ENCODE results near the gene RNF227. TPM values are rescaled to one million over a fixed set of nuclear protein-coding genes. Genes with fewer than 3 reads are reported as not detected.

RNF227 gene
- total RNA-seq = 1 to 10 TPM in 5 of 9 donors, under 1 TPM in 4; 0.51 to 4.9 (median 1.1) TPM
- under 1 TPM; 0.79 to 0.88 TPM for polyA plus RNA-seq
- long read RNA-seq, donor 1, partial matches to known transcripts = 0 of 1 reads
- long read RNA-seq, donor 1, other reads (novel, unspliced or antisense) = 0 of 1 reads
- long read RNA-seq, donor 2, partial matches to known transcripts = 0 of 1 reads
- long read RNA-seq, donor 2, other reads (novel, unspliced or antisense) = 0 of 1 reads
- long read RNA-seq, donor 3, partial matches to known transcripts = 0 of 1 reads
- long read RNA-seq, donor 3, other reads (novel, unspliced or antisense) = 0 of 1 reads

DNA sequence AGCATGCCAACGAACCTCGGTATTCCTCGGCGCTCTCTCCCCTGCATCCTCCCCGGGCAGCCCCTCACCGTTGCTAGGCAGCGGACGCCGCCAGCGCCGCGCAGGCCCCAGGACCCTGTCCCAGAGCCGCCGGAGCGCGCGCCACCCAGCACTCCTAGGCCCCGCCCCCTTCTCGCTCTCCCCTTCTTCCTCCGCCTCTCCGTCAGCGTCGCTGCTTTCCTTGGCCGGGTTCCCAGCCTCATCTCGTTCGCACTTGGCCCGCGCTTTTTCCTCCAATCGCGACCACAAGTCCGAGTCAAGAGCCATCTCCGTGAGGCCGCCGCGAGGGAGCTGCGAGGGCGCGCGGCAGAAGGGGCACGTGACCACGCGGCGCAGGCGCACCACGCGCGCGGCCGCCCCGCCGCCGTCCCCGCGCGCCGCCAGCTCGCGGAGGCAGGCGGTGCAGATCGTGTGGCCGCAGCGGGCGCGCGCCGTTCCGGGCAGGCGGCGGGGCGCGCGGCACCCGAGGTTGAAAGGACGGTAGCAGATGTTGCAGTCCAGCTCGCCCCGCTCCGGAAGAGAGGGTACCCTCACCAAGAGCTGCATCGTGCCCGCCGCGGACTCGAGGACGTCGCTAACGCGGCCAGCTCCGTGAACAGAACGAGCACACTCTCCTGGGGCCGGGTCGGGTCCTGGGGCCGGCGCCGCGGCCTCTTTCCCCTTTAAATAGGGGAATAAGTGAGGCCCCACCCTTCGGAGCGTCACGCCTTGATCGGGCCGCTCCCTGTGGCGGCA, at the start of gene RNF227:
Gene RNF227, minus strand, starts transcription at position 679 of the 774 bp plus-strand sequence. Its CDS starts 94 bp downstream, at position 585.
- Histone ChIP-seq H3K9me3 (no peaks in the 10 kb centered on the region), H3K27ac (peak within 1 kb of the TSS; percentile 85 to 98 (median 95)), H3K4me3 (peak within 1 kb of the TSS; percentile 37 to 83 (median 63)), H3K4me1 (peaks cover 0 to 32% (median 25%) of the 10 kb centered on the region in 12 donors), H3K27me3 (no peaks in the 10 kb centered on the region), H3K36me3 (peaks cover 0 to 14% (median 9%) of the 10 kb centered on the region in 9 donors)
- ATAC-seq (peak; percentile 84 to 92 (median 90)), DNase-seq (peak; percentile 92 to 94 (median 92))
- WGBS, 4 donors = 0 to 1% (median 1%) methylated on average over 46 to 100 of the region's 100 CpGs
- TF ChIP-seq, protein P1, sequence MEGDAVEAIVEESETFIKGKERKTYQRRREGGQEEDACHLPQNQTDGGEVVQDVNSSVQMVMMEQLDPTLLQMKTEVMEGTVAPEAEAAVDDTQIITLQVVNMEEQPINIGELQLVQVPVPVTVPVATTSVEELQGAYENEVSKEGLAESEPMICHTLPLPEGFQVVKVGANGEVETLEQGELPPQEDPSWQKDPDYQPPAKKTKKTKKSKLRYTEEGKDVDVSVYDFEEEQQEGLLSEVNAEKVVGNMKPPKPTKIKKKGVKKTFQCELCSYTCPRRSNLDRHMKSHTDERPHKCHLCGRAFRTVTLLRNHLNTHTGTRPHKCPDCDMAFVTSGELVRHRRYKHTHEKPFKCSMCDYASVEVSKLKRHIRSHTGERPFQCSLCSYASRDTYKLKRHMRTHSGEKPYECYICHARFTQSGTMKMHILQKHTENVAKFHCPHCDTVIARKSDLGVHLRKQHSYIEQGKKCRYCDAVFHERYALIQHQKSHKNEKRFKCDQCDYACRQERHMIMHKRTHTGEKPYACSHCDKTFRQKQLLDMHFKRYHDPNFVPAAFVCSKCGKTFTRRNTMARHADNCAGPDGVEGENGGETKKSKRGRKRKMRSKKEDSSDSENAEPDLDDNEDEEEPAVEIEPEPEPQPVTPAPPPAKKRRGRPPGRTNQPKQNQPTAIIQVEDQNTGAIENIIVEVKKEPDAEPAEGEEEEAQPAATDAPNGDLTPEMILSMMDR (IDR thresholded peaks at IDR 0.05) = peak in 1 of 12 donors; percentile 13
- peak in 1 of 2 donors; percentile 30 for TF ChIP-seq POLR2A (IDR thresholded peaks at IDR 0.05)
- intact Hi-C loops (cut with DNase I) = loop anchor here in 4 of 10 donors (1.0 to 10.0 kb wide), 5 partner anchors 27 to 139 kb away; partner anchors contain the start of gene CHD3 (in 1 of the 4)

DNA sequence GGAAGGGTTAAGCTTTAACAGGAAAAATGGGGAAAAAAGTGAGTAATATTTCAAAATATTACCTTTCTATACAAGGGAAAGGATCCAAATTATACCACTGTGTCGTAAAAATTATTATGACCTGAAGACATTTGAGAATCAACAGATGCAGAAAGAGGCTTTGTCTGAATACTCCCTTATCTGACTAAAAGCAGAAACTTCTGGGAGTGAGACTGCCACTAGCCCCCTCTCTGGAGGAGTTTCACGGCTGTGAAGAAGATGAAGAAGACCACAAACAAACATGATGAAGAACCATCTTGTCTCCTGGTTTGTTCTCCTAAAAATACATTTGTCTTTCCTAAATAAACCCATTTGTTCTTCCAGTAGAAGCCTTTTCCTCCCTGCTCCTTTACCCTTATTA, 45.3 kb upstream of the RNF227 start:
- Histone ChIP-seq H3K9me3 (no peaks in the 10 kb centered on the region), H3K36me3 (no peaks in the 10 kb centered on the region), H3K4me1 (peaks cover 0 to 5% (median 0%) of the 10 kb centered on the region in 12 donors), H3K27me3 (peaks cover 0 to 10% (median 0%) of the 10 kb centered on the region in 9 donors), H3K27ac (no peak overlapping the region), H3K4me3 (no peak overlapping the region)
- DNase-seq = no peak
- no peak for ATAC-seq
- intact Hi-C loops (cut with DNase I) = no loop called here
- 42 to 54% (median 51%) methylated on average over 2 of the region's 2 CpGs for WGBS, 4 donors
- TF ChIP-seq POLR2A (IDR thresholded peaks at IDR 0.05) = no peak
- TF ChIP-seq, protein P1 (IDR thresholded peaks at IDR 0.05) = no peak

DNA sequence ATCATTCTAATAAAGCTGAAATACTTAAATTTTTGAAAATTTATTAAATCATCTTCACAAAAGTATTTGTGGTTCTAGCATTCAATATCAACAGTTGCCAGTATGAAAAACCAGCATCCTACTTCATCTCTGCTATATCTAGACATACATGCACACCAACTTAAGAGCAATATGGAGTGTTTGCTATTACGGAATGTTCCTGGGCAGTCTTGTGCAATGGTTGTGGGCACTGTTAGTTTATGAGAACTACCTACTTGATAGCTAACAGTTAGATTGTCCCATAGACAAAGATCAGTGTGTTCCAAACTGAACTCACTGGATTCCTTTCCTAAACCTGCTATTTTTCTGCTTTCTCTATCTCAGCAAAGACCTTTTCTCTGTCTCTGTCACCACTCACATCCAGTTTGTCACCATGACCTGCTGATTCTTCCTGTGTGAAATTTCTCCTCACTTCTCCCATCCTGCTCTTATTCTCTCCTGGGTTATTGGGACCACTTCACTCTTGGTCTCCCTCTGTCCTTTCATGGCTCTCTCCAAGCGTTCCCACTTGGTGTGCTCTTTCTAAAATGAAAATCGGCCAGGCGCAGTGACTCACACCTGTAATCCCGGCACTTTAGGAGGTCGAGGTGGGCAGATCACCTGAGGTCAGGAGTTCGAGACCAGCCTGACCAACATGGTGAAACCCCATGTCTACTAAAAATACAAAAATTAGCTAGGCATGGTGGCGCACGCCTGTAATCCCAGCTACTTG, 43.6 kb upstream of the RNF227 start:
- H3K4me3 ChIP-seq = no peak overlapping the region
- no peak for DNase-seq
- 90 to 95% (median 94%) methylated on average over 9 of the region's 9 CpGs for WGBS, 4 donors
- no peak overlapping the region for H3K27ac ChIP-seq
- intact Hi-C loops (cut with DNase I) = no loop called here
- no peak for TF ChIP-seq POLR2A (IDR thresholded peaks at IDR 0.05)
- TF ChIP-seq, protein P1 (IDR thresholded peaks at IDR 0.05) = no peak
- H3K4me1 ChIP-seq = peaks cover 0 to 20% (median 6%) of the 10 kb centered on the region in 12 donors
- peaks cover 0 to 10% (median 0%) of the 10 kb centered on the region in 9 donors for H3K27me3 ChIP-seq
- H3K36me3 ChIP-seq = no peaks in the 10 kb centered on the region
- no peak for ATAC-seq
- H3K9me3 ChIP-seq = no peaks in the 10 kb centered on the region

Data from heart left ventricle (tissue), 16 donors.